ENCODE data around the gene CLTA.
A peak's percentile ranks its signal among the peaks of the same experiment; 100 is the strongest.

Gene CLTA, protein sequence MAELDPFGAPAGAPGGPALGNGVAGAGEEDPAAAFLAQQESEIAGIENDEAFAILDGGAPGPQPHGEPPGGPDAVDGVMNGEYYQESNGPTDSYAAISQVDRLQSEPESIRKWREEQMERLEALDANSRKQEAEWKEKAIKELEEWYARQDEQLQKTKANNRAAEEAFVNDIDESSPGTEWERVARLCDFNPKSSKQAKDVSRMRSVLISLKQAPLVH

DNA sequence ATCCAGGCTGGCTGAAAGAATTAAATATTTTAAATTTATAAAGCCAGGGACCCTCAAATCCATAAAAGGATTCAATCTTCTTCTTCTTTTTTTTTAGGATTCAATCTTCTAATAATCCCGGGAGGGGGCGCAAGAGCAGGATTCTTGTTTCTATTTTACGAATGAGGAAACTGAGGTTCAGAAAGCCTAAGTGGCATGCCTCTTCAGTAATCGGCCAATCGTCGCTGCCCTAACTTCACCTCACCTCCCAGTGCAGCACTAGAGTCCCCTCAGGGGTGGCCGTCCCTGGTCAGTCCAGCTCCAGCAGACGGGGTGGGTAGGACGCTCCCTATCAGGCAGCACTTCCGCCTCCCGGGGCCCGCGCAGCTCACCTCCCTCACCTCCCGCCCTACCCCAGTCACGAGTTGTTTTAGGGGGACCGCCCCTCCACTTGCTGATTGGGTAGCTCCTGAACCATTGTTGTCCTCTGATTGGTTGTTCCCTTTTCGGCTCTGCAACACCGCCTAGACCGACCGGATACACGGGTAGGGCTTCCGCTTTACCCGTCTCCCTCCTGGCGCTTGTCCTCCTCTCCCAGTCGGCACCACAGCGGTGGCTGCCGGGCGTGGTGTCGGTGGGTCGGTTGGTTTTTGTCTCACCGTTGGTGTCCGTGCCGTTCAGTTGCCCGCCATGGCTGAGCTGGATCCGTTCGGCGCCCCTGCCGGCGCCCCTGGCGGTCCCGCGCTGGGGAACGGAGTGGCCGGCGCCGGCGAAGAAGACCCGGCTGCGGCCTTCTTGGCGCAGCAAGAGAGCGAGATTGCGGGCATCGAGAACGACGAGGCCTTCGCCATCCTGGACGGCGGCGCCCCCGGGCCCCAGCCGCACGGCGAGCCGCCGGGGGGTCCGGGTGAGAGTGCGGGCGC, at the start of gene CLTA:
Gene CLTA, plus strand, starts transcription at position 534 of the 902 bp plus-strand sequence. Its CDS starts 136 bp downstream, at position 670.
- peak; percentile 88 for DNase-seq (ENCODE audit: low read depth)

DNA sequence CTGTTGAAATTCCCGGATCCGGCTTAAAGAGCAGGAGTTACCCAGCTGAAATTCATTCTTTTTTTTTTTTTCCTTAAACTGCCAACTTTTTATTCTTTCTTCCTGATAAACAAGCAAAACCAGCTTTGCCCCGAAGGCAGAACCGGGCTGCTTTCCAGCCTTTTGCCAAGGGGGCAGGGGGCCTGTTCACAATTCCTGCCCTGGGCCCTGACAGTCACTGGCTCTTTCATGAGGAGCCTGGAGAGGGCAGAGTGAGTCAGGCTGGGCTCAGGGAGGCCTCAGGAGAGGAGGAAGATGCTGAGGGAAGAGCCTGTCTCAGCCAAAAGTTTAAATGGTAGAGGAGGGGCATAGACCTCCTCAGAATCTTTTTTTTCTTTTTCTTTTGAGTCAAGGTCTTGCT, 49.4 kb upstream of the CLTA start:
- DNase-seq (ENCODE audit: low read depth) = no peak

DNA sequence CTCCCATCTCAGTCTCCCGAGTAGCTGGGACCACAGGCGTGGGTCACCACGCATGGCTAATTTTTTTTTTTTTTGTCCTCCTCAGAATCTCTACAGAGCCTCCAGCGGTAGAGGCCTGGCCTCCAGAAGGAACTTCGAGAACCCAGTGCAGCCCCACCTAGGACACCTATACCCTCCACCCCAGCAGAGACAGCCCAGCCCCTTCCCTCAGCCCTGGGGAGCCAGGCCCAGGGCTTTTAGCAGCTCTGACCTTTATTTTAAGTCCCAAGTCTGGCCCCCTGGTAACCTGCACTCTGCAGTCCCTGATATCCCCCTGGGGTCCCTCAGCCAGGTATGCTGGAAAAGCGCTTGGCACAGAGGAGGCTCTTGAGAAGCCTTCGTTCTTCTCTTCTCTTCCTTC, 49.0 kb upstream of the CLTA start:
- DNase-seq (ENCODE audit: low read depth) = no peak

DNA sequence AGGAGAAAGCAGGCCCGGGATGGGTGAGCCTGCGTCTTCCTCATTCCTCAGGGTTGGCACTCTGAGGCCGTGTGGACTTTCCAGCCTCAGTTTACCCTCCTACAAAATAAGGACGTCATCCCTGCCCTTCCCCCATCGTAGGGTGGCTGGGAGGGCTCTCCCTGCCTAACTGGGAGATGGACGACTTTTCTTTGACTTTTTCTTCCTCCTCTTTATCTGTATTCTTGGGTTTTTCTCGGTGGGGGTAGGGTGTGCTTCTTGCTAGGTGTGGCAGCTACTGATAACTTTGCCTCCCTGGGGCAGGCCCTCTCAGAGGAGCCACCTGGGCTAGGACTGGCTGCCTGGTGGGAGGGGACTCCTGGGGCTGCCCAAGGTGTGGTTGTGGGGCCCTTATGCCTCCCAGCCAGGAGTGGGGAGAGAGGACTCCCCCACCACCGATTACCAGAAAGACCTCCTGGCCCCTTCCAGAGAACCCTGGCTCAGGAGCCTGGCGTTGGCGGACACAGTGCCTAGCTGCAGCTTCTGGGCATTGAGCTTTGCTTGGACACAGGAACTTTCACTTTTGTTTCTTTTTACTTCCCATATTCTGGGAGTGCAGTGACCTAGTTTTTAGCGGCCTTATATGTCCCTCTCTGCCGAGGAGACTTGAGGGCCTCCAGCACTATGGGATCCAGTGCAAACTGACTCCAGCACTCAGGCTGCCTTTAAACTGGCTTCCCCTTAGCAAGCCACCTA, 48.0 kb upstream of the CLTA start:
- no peak for DNase-seq (ENCODE audit: low read depth)

DNA sequence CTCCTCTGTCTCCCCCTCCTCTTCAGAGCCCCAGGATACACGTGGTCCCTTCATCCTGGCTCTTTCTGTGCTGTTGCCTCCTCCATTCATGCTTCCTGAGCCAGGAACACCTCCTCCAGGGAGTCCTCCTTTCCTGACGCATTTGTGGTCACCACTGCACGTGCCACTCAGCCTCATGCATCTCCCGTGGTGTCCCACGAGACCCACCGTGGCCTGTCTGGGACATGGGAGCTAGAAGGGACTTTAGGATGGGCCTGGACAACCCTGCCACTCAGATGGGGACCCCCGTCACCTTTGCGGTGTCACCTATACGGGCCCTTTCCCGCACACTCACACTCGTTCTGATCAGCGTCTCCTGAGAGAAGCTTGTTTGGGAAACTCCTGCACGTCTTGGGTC, 47.5 kb upstream of the CLTA start:
- no peak for DNase-seq (ENCODE audit: low read depth)

DNA sequence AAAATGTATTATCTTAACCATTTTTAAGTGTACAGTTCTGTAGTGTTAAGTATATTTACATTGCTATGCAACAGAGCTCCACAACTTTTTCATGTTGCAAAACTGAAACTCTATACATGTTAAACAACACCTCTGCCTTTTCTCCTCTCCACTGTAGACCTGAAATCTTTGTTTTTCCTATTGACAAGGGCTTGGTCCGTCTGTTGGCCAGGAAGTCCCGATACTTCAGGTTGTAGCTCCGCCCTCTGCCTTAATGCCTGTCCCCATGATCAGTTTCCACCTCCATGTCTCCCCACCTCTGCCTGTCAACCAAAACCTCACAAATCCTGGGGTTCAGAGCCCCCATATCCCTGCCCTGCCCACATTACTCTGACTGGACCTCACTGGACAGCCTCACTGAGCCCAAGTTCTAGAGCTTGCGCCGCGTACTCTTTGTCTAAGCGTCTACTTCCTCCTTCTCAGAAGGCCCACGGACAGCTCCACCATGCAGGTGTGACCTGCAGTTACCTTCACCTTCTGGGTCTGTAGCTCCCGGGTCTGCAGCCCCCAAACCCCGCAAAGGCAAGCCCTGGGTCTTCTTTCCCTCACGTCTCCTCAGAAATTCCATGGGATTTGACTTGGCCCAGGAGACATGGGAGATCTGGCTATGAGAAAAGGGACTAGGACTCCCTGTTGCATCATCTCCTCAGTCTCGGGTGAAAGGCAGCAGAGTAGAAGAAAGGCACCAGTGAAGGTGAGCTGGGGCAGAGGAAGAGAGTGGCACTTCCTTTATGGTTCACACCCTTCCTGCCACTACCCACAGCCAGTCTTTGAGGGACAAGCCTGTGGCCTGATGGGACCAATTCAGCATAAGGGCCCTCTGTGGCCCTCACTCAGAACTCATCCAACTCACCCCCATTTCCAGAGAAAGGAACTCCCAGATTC, 46.1 kb upstream of the CLTA start:
- no peak for DNase-seq (ENCODE audit: low read depth)

DNA sequence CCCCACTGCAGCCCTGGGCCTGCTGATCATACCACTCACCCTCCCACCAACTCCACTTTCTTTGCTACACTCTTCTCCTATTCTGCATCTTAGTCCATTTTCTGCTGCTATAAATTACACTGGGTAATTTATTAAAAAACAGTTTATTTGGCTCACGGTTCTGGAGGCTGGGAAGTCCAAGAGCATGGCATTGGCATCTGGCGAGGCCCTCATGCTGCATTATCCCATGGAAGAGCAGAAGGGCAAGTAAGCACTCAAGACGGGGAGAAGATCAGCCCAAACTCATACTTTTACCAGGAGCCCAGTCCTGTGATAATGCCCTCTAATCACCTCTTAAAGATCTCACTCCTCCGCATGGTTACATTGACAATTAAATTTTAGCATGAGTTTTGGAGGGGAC, 44.8 kb upstream of the CLTA start:
- no peak for DNase-seq (ENCODE audit: low read depth)

DNA sequence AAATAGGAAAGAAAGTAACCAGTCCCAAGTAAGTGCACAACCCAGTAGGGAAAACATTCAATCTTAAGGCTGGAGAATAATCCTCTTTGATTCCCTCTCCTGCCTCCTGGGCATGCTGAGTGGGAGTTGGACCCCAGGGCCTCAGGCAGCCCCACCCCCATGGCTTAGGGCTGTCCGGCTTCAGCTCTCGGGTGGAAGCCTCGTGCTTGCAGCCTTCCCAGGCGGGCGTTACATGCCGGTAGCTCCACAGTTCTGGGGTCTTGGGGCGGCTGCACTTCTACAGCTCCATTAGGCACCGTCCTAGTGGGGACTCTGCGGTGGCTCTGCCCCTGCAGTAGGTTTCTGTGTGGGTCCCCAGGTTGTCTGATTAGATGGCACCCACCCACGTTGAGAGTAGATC, 44.1 kb upstream of the CLTA start:
- no peak for DNase-seq (ENCODE audit: low read depth)

DNA sequence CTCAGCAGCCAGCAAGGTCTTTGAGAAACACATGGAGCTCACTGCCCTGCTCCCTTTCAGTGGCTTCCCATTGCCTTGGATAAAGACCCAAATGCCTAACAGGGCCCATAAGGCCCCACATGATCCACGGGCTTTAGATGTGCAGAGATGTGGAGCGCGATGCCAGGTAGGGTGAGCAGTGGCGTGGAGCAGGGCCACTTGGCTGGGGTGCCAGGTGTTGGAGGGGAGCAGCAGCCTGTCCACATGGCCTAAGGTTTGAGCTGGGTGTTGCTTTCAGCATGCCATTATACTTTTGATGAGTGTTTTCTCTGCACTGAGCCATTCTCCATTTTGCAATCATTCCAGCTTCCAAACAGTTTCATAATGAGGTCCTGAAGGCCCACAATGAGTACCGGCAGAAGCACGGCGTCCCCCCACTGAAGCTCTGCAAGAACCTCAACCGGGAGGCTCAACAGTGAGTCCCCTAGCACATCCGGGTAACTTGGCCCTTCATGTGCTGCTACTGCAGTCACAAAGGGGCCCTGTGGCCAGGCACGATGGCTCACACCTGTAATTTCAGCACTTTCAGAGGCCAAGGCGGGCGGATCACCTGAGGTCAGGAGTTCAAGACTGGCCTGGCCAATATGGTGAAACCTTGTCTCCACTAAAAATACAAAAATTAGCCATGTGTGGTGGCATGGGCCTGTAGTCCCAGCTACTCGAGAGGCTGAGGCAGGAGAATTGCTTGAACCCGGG, 43.1 kb upstream of the CLTA start:
- DNase-seq (ENCODE audit: low read depth) = no peak

DNA sequence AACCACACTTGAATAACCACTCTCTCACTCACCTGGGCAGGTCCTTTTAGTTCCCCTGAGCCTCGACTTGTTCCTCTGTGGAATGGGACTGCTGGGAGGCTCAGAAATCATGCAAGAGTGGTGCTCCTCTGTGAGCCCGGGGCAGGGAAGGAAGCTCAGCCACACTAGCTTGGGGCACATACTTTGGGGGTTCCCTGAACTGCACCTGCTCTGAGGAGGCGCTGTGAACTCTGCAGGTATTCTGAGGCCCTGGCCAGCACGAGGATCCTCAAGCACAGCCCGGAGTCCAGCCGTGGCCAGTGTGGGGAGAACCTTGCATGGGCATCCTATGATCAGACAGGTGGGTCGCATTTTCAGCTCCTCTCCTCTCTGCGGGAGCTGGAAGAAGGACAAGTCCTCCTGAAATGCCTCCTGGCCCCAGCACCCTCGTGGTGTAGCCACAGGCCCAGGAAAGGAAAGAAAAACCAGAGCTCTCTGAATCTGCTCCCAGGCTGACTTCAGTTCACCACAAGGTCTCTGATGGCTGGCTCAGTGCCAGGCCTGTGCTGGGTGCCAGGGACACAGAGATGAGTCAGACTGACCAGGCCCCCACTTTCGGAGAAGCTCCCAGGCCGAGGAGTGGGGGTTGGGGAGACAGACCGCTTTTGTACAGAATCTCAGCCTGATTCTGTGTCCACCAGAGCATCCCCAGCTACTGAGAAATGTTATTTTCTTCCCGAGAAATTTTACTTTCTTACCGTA, 42.2 kb upstream of the CLTA start:
- DNase-seq (ENCODE audit: low read depth) = peak; percentile 61

DNA sequence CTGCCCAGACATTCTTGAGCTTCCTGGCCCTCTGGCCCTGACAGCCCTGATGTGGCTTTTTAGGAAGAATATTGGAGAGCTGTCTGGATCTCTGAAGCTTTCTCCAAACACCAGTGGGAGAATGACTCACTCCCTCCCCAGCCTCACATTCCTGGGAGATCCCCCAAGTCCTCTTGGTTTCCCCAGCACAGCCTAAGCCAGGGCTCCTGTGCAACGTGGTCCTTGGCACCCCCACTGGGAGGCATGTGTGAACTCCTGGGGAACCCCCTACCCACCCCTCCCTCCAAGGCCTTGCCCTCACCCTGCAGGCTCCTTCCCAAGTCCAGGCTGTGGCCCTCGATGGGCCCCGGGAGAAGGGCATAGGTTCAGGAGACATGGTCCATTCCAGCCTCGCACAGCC, 41.5 kb upstream of the CLTA start:
- no peak for DNase-seq (ENCODE audit: low read depth)

DNA sequence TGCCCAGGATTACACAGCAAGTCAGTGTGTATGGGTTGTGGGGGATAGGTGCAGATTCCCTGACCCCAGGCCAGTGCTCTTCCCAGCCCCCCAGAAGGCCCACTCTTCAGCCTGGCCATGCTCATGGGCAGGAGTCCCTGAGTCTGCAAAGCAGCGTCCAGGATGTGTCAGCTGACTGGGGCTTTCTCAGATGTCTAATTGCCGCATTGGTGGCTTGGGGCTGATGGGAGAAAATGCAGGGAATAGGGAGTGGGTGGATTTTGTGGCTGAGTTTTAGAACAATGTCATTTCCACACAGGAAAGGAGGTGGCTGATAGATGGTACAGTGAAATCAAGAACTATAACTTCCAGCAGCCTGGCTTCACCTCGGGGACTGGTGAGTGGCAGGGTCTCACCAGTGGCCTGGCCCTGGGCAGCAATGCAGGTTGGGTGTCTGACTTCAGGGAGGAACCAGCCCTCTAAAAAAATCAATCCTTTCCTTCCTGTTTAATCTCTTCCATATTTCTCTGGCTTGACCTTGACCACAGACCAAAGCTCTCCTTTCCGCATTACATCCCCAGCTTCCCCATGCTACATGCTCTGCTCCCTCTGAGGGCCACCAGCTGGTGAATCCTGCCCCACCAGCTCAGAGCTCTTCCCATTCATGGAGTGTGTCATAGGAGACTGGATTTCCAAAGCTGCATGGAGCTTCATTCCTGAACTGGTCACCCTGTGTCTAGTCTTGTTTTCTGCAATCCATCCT, 40.0 kb upstream of the CLTA start:
- DNase-seq (ENCODE audit: low read depth) = no peak

DNA sequence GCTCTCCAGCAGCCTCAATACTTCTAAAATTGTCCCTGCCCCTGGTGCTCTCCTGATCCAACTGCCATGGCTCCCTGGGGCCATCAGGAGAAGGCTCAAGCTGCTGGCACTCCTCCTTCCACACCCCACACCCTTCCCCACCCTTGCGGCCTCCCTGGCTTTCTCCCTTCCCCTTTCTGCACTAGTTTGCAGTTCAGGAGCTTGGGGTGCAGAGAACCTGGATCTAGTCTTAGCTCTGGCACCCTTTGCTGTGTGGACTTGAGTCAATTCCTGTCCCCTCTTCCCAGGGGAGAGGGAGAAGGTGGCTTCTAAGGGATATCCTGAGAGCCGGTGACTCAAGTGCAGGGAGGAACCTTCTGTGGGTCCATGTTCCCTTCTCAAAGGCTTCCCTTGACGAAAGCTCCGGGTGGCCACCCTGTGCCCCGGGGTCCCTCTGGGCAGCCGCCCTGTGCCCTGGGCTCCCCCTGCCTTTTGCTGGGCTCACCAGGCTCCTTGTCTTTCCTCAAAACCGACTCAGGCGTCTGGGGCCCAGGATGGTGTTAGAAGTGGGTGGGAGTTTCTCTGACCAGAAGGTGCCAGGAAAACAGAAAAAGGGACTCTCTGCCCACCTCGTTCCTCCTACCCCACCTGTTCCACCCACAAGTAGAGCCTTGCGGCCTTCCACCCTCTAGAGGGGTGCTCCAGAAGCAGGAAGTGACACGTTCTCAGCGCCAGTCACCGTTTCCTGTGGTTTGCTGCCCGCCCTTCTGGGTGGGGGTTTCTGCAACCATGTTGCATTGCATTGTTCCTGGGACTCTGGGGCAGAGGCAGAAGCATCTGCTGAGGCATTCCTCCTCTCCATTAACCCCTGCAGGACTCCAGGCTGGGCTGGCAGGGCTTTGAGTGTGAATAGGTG, 39.2 kb upstream of the CLTA start:
- peak; percentile 78 for DNase-seq (ENCODE audit: low read depth)

DNA sequence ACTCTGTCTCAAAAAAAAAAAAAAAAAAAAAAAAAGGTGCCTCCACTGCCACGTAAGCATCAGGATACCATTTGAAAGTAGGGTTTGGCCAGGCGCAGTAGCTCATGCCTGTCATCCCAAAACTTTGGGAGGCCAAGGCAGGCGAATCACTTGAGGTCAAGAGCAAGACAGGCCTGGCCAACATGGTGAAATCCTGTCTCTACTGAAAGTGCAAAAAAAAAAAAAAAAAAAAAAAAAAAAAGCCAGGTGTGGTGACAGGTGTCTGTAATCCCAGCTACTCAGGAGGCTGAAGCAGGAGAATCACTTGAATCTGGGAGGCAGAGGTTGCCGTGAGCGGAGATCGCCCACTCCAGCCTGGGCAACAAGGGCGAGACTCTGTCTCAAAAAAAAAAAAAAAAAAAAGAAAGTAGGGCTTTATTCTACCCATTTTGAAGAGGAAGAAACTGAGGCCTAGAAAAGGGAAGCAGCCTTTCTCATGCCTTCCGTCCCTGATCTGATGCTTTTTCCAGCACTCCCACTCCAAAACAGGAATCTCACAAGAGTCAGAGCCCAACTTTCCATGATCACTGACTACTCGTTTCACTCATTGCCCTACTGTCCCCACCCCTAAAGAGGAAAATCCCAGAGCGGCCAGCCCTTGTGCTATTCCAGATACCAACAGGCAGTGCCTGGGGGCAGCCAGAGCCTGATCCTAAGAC, 37.8 kb upstream of the CLTA start:
- DNase-seq (ENCODE audit: low read depth) = no peak

DNA sequence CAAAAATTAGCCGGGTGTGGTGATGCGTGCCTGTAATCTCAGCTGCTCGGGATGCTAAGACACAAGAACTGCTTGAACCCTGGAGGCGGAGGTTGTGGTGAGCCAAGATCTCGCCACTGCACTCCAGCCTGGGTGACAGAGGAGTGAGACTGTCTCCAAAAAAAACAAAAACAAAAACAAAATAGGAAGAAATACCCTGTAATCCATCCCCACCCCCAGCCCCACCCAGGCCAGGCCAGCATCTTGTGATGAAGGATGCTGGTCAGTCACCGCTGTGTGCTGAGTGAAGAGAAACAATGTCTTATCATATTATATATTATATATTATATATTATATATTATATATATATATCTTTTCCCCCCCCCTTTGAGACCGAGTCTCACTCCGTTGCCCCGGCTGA, 37.0 kb upstream of the CLTA start:
- no peak for DNase-seq (ENCODE audit: low read depth)

DNA sequence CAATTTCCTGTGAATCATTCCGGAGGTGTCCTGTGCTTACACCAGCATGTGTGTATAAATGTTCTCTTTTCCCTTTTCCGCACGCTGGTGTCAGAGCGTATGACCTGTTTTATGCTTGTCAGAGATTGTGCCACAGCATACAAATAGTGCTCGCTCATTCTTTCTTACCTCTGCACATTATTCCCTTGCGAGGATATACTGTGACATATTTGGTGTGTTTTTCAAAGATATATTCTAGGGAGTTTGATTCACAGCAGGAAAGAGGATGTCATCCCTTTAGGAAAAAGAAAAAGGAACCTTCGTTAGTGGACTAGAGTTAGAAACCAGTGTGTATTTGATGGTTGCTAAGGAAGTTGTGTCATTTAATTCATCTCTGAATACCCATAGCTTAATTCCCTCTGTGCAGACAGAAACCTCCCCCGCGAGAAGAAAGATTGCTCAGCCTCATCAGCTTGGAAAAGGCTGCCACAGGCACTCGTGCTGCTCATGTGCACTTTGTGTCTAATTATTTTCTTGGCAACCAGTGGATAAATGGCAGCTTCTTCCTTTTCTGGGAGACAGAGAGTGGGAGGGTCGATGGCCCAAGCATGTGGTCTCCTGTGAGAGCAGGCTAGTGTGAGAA, 36.3 kb upstream of the CLTA start:
- no peak for DNase-seq (ENCODE audit: low read depth)

DNA sequence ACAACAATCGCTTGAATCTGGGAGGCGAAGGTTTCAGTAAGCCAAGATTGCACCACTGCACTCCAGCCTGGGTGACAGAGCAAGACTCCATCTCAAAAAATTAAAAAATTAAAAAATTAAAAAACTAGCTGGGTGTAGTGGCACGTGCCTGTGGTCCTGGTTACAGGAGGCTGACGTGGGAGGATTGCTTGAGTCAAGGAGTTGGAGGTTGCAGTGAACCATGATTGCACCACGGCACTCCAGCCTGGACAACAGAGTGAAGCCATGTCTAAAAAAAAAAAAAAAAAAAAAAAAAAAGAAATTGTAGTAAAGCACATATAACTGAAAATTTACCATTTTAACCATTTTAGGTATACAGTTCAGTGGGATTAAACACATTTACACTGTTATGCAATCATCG, 34.6 kb upstream of the CLTA start:
- DNase-seq (ENCODE audit: low read depth) = no peak

DNA sequence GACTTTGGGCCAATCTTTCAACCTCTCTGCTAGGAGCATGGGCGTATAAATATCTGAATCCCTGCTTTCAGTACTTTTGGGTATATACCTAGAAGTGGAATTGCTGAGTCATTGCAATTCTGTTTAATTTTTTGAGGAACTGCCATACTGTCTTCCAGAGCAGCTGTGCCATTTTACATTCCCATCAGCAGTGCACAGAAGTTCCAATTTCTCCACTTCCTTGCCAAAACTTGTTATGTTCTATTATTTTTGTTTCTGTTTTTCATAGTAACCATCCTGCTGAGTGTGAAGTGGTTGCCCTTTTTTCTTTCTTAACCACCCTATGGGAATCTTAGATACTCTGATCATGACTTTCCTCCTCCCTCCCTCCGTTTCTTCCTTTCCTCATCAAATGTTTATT, 32.6 kb upstream of the CLTA start:
- no peak for DNase-seq (ENCODE audit: low read depth)
